K562 (cell line): ENCODE measurements around the gene NMNAT2. TPM values are rescaled to one million over a fixed set of nuclear protein-coding genes. Genes with fewer than 3 reads are reported as not detected.

ENCODE experiments used
- ATAC-seq: fragments of 200-7000 bp; cut with Tn5 transposase; 3 replicates; pipeline ENCODE4 v1.9.1; 2020; ENCODE audit warnings: moderate library complexity
- BruUV-seq: library from RNA; stranded (reverse); fragments of 400-500 nt; replicated peaks from 2 replicates; lab custom pipeline; 2021; lab: Mats Ljungman, UMichigan
- CTCF ChIA-PET: fragments of 300-600 bp; formaldehyde crosslinking; extraction: SDS; loops from one replicate; lab custom pipeline; 2021; ENCODE audit warnings: low intra/inter-chr PET ratio; lab: Yijun Ruan, JAX
- POLR2A ChIA-PET: fragments of 300-600, 350-650 bp; sonication (Branson Sonifier 250); formaldehyde crosslinking; extraction: SDS; loops from one replicate; lab custom pipeline; 2021; ENCODE audit warnings: antibody characterized with exemption, inconsistent platforms; lab: Yijun Ruan, JAX
- DNase-seq, 4 experiments: peaks; one replicate each; pipeline versions ENCODE4 v3.0.0 to v3.0.0-alpha.2; 2011 to 2018; ENCODE audit warnings: low spot score in 3 of 4, mixed read lengths in 3 of 4; ENCODE audit errors: extremely low read depth in 1 of 4
- FAIRE-seq: peaks from 2 replicates; lab custom pipeline; 2011; peaks lifted over from hg19 to GRCh38; lab: Jason Lieb, UNC
- H2AFZ ChIP-seq: 2 replicates; pipeline ENCODE4 v1.6.0; 2011; ENCODE audit warnings: low read depth, low read length, control low read depth, inconsistent platforms
- H3K27ac ChIP-seq: fragments of 200-600 bp; 3 replicates; pipeline ENCODE4 v1.8.0; 2011; ENCODE audit warnings: low read depth, mild to moderate bottlenecking, control low read depth, inconsistent platforms, low read length, moderate library complexity, mixed read lengths; ENCODE audit errors: extremely low read depth
- H3K27me3 ChIP-seq, 2 experiments: fragments of 300-600 bp in 1 of 2; 2 replicates in 1 of 2; 3 replicates in 1 of 2; pipeline versions ENCODE4 v1.6.0 to v1.8.0; 2011; ENCODE audit warnings: inconsistent platforms in 2 of 2, low read length in 2 of 2, mild to moderate bottlenecking in 1 of 2, mixed read lengths in 1 of 2, moderate library complexity in 1 of 2; ENCODE audit not compliant: control insufficient read depth in 2 of 2, insufficient read depth in 2 of 2
- H3K36me3 ChIP-seq: fragments of 300-600 bp; 3 replicates; pipeline ENCODE4 v1.8.0; 2011; ENCODE audit warnings: mild to moderate bottlenecking, low read length, inconsistent platforms; ENCODE audit not compliant: control insufficient read depth, insufficient read depth
- H3K4me1 ChIP-seq, 2 experiments: fragments of 200-600 bp in 1 of 2; replicated peaks in 1 of 2; 2 replicates in 1 of 2; 3 replicates in 1 of 2; pipeline versions ENCODE4 v1.5.1 to v1.8.0; 2011; ENCODE audit warnings: inconsistent platforms in 2 of 2, low read length in 2 of 2, mild to moderate bottlenecking in 1 of 2, mixed read lengths in 1 of 2, moderate library complexity in 1 of 2; ENCODE audit not compliant: control insufficient read depth in 2 of 2, insufficient read depth in 2 of 2
- H3K4me2 ChIP-seq: 2 replicates; pipeline ENCODE4 v1.6.1; 2011; ENCODE audit warnings: low read length, control low read depth, inconsistent platforms, mixed read lengths; ENCODE audit not compliant: insufficient read depth
- H3K4me3 ChIP-seq: fragments of 200-600 bp; sonication (generic), shearing (Covaris generic); 2 replicates; pipeline ENCODE4 v1.5.1; 2016; ENCODE audit warnings: control low read depth, inconsistent platforms
- H3K79me2 ChIP-seq: fragments of 200-600 bp; 3 replicates; pipeline ENCODE4 v1.8.0; 2011; ENCODE audit warnings: low read length, inconsistent platforms; ENCODE audit not compliant: control insufficient read depth, insufficient read depth
- H3K9ac ChIP-seq, 2 experiments: 2 replicates each; pipeline versions ENCODE4 v1.6.0 to v1.6.1; 2011; ENCODE audit warnings: low read depth in 2 of 2, low read length in 2 of 2, control low read depth in 1 of 2, inconsistent platforms in 1 of 2, mild to moderate bottlenecking in 1 of 2, mixed read lengths in 1 of 2; ENCODE audit not compliant: insufficient read depth in 1 of 2
- H3K9me1 ChIP-seq: one replicate; pipeline ENCODE4 v1.6.0; 2011; ENCODE audit warnings: inconsistent platforms, mild to moderate bottlenecking, low read length, moderate library complexity; ENCODE audit not compliant: control insufficient read depth, insufficient read depth
- H3K9me3 ChIP-seq: replicated peaks from 2 replicates; pipeline ENCODE4 v1.5.1; 2011; ENCODE audit warnings: low read depth, low read length, inconsistent platforms; ENCODE audit not compliant: control insufficient read depth, insufficient read depth
- H4K20me1 ChIP-seq: replicated peaks from 2 replicates; pipeline ENCODE4 v1.6.1; 2011; ENCODE audit warnings: low read length, inconsistent platforms, mixed read lengths; ENCODE audit not compliant: control insufficient read depth, insufficient read depth
- BRCA1 ChIP-seq, 2 experiments: fragments of 450-650 bp in 1 of 2; sonication (generic) in 1 of 2; formaldehyde crosslinking in 1 of 2; IDR thresholded peaks; 2 replicates each; pipeline versions ENCODE4 v1.5.0 to v1.6.1; 2017 to 2020; ENCODE audit warnings: mild to moderate bottlenecking in 1 of 2, missing genetic modification reagents in 1 of 2
- FOXK2 ChIP-seq, 2 experiments: fragments of 450-650 bp; IDR thresholded peaks in 1 of 2; conservative IDR thresholded peaks in 1 of 2; 2 replicates each; pipeline ENCODE4 v1.6.1; 2016; ENCODE audit warnings: low read depth in 2 of 2, mild to moderate bottlenecking in 1 of 2
- GTF2A2 ChIP-seq: IDR thresholded peaks from 2 replicates; pipeline ENCODE4 v1.6.1; 2016; ENCODE audit warnings: mild to moderate bottlenecking, missing genetic modification characterization, missing compliant biosample characterization
- HNRNPH1 ChIP-seq: fragments of 200-400 bp; formaldehyde crosslinking; optimal IDR thresholded peaks from 2 replicates; pipeline ENCODE3; 2017; ENCODE audit warnings: low read depth, mild to moderate bottlenecking, low read length, moderate library complexity
- KDM4B ChIP-seq, 2 experiments: fragments of 450-650 bp in 1 of 2; sonication (generic) in 1 of 2; IDR thresholded peaks; 2 replicates each; pipeline ENCODE4 v1.6.1; 2016 to 2017; ENCODE audit warnings: borderline replicate concordance in 2 of 2, antibody characterized with exemption in 1 of 2, low read depth in 1 of 2, mild to moderate bottlenecking in 1 of 2
- SMAD1 ChIP-seq: fragments of 150-350 bp; IDR thresholded peaks from 2 replicates; pipeline ENCODE4 v1.6.1; 2014; ENCODE audit warnings: low read length, low read depth; ENCODE audit not compliant: partially characterized antibody
- ZNF583 ChIP-seq: fragments of 250-450 bp; sonication (Bioruptor Pico); IDR thresholded peaks from 2 replicates; pipeline ENCODE4 v1.4.0; 2020
- WGBS: fragments of 100-300 bp; shearing (Covaris generic); methylation state at CpG from one replicate; pipeline ENCODE4 v1.1.6; 2016; ENCODE audit warnings: low coverage, mixed read lengths; ENCODE audit not compliant: insufficient coverage; ENCODE audit errors: missing lambda C conversion rate; 5-methylcytosine and 5-hydroxymethylcytosine counted together
- in situ Hi-C: fragments of 300-500 bp; cut with MboI; formaldehyde crosslinking; loops from 4 replicates; pipeline ENCODE4 v1.15.0; 2018; ENCODE audit warnings: inconsistent platforms, mixed read lengths
- intact Hi-C: fragments of 100-400 bp; cut with micrococcal nuclease; formaldehyde crosslinking; loops from 2 replicates; pipeline ENCODE4 v1.14.2; 2022
- polyA plus RNA-seq, 8 experiments: library from polyadenylated mRNA; depleted of rRNA in 4 of 8; stranded (reverse) in 5 of 8; unstranded in 3 of 8; fragments of >200 nt; fragmentation: Nextera tagmentation in 2 of 8; fragmentation: Illumina TruSeq in 1 of 8; extraction: Ambion mirVana in 2 of 8; extraction: Trizol in 1 of 8; gene quantifications; 2 replicates each; pipeline versions ENCODE4 v1.2.1 to v1.2.3, GENCODE V29; 2011 to 2014; ENCODE audit warnings: inconsistent platforms in 1 of 8, missing spikeins in 1 of 8
- total RNA-seq, 7 experiments: library from RNA; depleted of rRNA in 6 of 7; stranded (reverse); fragments of >200 nt in 6 of 7; fragmentation: Illumina TruSeq in 2 of 7; extraction: Trizol in 2 of 7; gene quantifications; 2 replicates each; pipeline versions ENCODE4 v1.2.1 to v1.2.3, GENCODE V29; 2011 to 2021; ENCODE audit warnings: low replicate concordance in 1 of 7
- TF ChIP-seq, protein P1 (sequence below): fragments of 450-650 bp; IDR thresholded peaks from 2 replicates; pipeline ENCODE4 v1.6.1; 2017; ENCODE audit warnings: mild to moderate bottlenecking, moderate library complexity
- TF ChIP-seq, protein P2 (sequence below): fragments of 450-650 bp; formaldehyde crosslinking; IDR thresholded peaks from 2 replicates; pipeline ENCODE4 v1.4.0; 2022; ENCODE audit warnings: mild to moderate bottlenecking, moderate library complexity
- TF ChIP-seq, protein P3 (sequence below): IDR thresholded peaks from 3 replicates; pipeline ENCODE4 v1.6.1; 2011; ENCODE audit warnings: borderline replicate concordance, mild to moderate bottlenecking, moderate library complexity; ENCODE audit not compliant: insufficient read length; ENCODE audit errors: extremely low read depth
- TF ChIP-seq, protein P4 (sequence below): sonication (generic); formaldehyde crosslinking; IDR thresholded peaks from 2 replicates; pipeline ENCODE4 v1.8.1; 2022; ENCODE audit warnings: missing genetic modification reagents

NMNAT2 gene
- total and polyA plus RNA-seq, 9 of the 15 experiments (the other 6 are each of a cell fraction or from before 2014, with no cell fraction given), result not detected

DNA sequence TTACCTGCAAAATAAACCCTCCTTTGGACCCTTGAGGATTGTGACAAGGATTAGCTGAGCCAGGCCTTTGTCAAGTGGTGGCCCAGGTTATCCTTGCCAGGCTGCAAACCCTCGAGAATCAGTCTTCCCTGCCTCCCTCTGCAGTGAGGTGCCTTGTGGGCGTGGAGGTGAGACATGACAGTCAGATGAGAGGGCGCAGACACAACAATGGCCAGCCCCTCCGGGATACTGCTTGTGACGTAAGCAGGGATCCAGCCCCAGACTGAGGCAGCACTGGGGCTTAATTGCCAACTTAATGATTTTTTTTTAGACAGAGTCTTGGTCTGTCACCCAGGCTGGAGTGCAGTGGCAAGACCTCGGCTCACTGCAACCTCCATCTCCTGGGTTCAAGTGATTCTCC is 127.6 kb downstream of the NMNAT2 start (continued):
- TF ChIP-seq, protein P1, sequence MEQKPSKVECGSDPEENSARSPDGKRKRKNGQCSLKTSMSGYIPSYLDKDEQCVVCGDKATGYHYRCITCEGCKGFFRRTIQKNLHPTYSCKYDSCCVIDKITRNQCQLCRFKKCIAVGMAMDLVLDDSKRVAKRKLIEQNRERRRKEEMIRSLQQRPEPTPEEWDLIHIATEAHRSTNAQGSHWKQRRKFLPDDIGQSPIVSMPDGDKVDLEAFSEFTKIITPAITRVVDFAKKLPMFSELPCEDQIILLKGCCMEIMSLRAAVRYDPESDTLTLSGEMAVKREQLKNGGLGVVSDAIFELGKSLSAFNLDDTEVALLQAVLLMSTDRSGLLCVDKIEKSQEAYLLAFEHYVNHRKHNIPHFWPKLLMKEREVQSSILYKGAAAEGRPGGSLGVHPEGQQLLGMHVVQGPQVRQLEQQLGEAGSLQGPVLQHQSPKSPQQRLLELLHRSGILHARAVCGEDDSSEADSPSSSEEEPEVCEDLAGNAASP, result no peak
- TF ChIP-seq ZNF583 (CRISPR knock-in tag), result no peak
- TF ChIP-seq FOXK2 (conservative IDR thresholded peaks at IDR 0.05 in 1 of 2, IDR thresholded peaks at IDR 0.05 in 1 of 2; ENCODE audit: low read depth in 2 of 2), result no peak

DNA sequence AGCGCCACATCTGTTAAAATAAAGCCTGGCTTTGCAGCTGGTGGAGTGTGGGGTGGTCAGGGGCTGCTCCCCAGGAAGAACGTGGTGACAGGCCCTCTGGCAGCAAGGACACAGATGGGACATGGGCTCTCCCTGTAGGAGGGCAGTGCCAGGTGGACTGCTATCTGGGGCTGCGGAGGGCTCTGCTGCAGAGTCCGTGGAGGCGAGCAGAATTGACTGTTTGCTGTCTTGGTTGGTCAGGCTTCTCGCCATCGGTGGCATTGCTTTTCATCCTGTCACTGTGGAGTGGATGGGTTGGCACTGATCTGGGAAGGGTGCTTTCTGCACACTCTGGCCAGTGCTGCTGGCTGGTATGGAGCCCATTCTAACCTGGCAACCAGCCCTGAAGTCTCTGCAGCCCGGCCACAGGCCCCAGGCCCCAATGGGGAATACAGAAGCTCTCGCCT is 129.1 kb downstream of the NMNAT2 start:
- WGBS, result under 1% methylated on average over 9 of the region's 9 CpGs
- Histone ChIP-seq H3K9me1 (no peaks in the 10 kb centered on the region), H3K4me2 (no peak overlapping the region)
- TF ChIP-seq GTF2A2 (tag) (no peak), SMAD1 (no peak), KDM4B (IDR thresholded peaks at IDR 0.05; ENCODE audit: borderline replicate concordance in 2 of 2, low read depth in 1 of 2) (no peak), HNRNPH1 (no peak), BRCA1 (IDR thresholded peaks at IDR 0.05) (no peak), BRCA1 (CRISPR knock-in tag; IDR thresholded peaks at IDR 0.05) (no peak)
- TF ChIP-seq, protein P2, sequence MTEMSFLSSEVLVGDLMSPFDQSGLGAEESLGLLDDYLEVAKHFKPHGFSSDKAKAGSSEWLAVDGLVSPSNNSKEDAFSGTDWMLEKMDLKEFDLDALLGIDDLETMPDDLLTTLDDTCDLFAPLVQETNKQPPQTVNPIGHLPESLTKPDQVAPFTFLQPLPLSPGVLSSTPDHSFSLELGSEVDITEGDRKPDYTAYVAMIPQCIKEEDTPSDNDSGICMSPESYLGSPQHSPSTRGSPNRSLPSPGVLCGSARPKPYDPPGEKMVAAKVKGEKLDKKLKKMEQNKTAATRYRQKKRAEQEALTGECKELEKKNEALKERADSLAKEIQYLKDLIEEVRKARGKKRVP (CRISPR knock-in tag), result no peak
- TF ChIP-seq, protein P3, sequence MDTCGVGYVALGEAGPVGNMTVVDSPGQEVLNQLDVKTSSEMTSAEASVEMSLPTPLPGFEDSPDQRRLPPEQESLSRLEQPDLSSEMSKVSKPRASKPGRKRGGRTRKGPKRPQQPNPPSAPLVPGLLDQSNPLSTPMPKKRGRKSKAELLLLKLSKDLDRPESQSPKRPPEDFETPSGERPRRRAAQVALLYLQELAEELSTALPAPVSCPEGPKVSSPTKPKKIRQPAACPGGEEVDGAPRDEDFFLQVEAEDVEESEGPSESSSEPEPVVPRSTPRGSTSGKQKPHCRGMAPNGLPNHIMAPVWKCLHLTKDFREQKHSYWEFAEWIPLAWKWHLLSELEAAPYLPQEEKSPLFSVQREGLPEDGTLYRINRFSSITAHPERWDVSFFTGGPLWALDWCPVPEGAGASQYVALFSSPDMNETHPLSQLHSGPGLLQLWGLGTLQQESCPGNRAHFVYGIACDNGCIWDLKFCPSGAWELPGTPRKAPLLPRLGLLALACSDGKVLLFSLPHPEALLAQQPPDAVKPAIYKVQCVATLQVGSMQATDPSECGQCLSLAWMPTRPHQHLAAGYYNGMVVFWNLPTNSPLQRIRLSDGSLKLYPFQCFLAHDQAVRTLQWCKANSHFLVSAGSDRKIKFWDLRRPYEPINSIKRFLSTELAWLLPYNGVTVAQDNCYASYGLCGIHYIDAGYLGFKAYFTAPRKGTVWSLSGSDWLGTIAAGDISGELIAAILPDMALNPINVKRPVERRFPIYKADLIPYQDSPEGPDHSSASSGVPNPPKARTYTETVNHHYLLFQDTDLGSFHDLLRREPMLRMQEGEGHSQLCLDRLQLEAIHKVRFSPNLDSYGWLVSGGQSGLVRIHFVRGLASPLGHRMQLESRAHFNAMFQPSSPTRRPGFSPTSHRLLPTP, result no peak
- TF ChIP-seq, protein P4, sequence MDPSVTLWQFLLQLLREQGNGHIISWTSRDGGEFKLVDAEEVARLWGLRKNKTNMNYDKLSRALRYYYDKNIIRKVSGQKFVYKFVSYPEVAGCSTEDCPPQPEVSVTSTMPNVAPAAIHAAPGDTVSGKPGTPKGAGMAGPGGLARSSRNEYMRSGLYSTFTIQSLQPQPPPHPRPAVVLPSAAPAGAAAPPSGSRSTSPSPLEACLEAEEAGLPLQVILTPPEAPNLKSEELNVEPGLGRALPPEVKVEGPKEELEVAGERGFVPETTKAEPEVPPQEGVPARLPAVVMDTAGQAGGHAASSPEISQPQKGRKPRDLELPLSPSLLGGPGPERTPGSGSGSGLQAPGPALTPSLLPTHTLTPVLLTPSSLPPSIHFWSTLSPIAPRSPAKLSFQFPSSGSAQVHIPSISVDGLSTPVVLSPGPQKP (CRISPR knock-in tag), result no peak
- TF ChIP-seq, all 486 proteins: peak for 0
- ChIA-PET POLR2A (no interaction called here), CTCF (no interaction called here)
- in situ Hi-C loops, result no loop called here
- H3K4me3 ChIP-seq, result no peak overlapping the region
- no peak overlapping the region for H3K9ac ChIP-seq
- H3K9me3 ChIP-seq, result no peaks in the 10 kb centered on the region
- no peaks in the 10 kb centered on the region for H3K36me3 ChIP-seq
- no peak overlapping the region for H3K27ac ChIP-seq
- DNase-seq, result no peak
- intact Hi-C loops, result loop anchor here (5.0 to 10.0 kb wide), 2 partner anchors 248 to 626 kb away; no protein-coding TSS in a partner anchor
- peaks cover 22 to 52% of the 10 kb centered on the region in 2 experiments; a peak in 4 of 5 replicates for H3K27me3 ChIP-seq
- no TSS peak for BruUV-seq
- no peak overlapping the region for H2AFZ ChIP-seq
- ATAC-seq, result no peak
- FAIRE-seq, result no peak
- H3K79me2 ChIP-seq, result no peaks in the 10 kb centered on the region
- no peaks in the 10 kb centered on the region; the same call in 1 of the 2 replicates for H4K20me1 ChIP-seq
- H3K4me1 ChIP-seq, result no peaks in the 10 kb centered on the region
